HepG2 (cell line): ENCODE measurements around the gene MEGF10. TPM values are rescaled to one million over a fixed set of nuclear protein-coding genes. Genes with fewer than 3 reads are reported as not detected.

Experiments
- ATF2 ChIP-seq: sonication (generic); formaldehyde crosslinking; IDR thresholded peaks from 2 replicates; pipeline ENCODE4 v1.4.0; 2020; ENCODE audit warnings: missing genetic modification reagents
- CENPT ChIP-seq: sonication (generic); formaldehyde crosslinking; IDR thresholded peaks from 2 replicates; pipeline ENCODE4 v1.8.0; 2022; ENCODE audit warnings: low read depth, mild to moderate bottlenecking, moderate library complexity, missing genetic modification reagents
- DDIT3 ChIP-seq: sonication (generic); formaldehyde crosslinking; IDR thresholded peaks from 2 replicates; pipeline ENCODE4 v1.4.0; 2020; ENCODE audit warnings: mild to moderate bottlenecking, missing genetic modification reagents
- MLLT10 ChIP-seq: sonication (generic); formaldehyde crosslinking; IDR thresholded peaks from 2 replicates; pipeline ENCODE4 v1.4.0; 2020; ENCODE audit warnings: missing genetic modification reagents
- PRDM10 ChIP-seq: sonication (generic); formaldehyde crosslinking; IDR thresholded peaks from 2 replicates; pipeline ENCODE4 v1.4.0; 2020; ENCODE audit warnings: low read depth, missing genetic modification reagents
- ZMYM2 ChIP-seq: sonication (generic); formaldehyde crosslinking; IDR thresholded peaks from 2 replicates; pipeline ENCODE4 v1.8.0; 2022; ENCODE audit warnings: mild to moderate bottlenecking, missing genetic modification reagents
- ZNF318 ChIP-seq: sonication (generic); formaldehyde crosslinking; IDR thresholded peaks from 2 replicates; pipeline ENCODE4 v1.4.0; 2020; ENCODE audit warnings: mild to moderate bottlenecking, missing genetic modification reagents
- polyA plus RNA-seq, 8 experiments: library from polyadenylated mRNA; depleted of rRNA in 3 of 8; stranded (reverse) in 7 of 8; unstranded in 1 of 8; fragments of >200 nt; fragmentation: Illumina TruSeq in 4 of 8; extraction: Trizol in 4 of 8; gene quantifications; 2 replicates each; pipeline versions ENCODE4 v1.2.1 to v1.2.3, GENCODE V29; 2011 to 2016; ENCODE audit warnings: low read depth in 4 of 8, missing spikeins in 1 of 8, mixed read lengths in 1 of 8; ENCODE audit not compliant: insufficient read depth in 1 of 8
- total RNA-seq, 5 experiments: library from RNA; depleted of rRNA; stranded (reverse); fragments of >200 nt; fragmentation: Illumina TruSeq; extraction: Trizol; gene quantifications; 2 replicates each; pipeline ENCODE4 v1.2.3, GENCODE V29; 2016; ENCODE audit warnings: low read depth in 1 of 5

Gene MEGF10
- total and polyA plus RNA-seq, 2 of the 13 experiments (the other 11 are each of a cell fraction or from before 2014, with no cell fraction given), result not detected

- no peak for TF ChIP-seq ZNF318 (CRISPR knock-in tag)
- no peak for TF ChIP-seq ATF2 (CRISPR knock-in tag)
- no peak for TF ChIP-seq MLLT10 (CRISPR knock-in tag)
- TF ChIP-seq DDIT3 (CRISPR knock-in tag), result no peak
- TF ChIP-seq CENPT (CRISPR knock-in tag), result no peak
- no peak for TF ChIP-seq ZMYM2
- TF ChIP-seq PRDM10 (CRISPR knock-in tag), result no peak
These were observed 130.9 kb downstream of the MEGF10 start (continued) for GRCh38 chr5:127421471-127421870.
